Measurements from ENCODE around the gene CD7.
A peak's percentile ranks its signal among the peaks of the same experiment; 100 is the strongest.

Gene CD7

DNA sequence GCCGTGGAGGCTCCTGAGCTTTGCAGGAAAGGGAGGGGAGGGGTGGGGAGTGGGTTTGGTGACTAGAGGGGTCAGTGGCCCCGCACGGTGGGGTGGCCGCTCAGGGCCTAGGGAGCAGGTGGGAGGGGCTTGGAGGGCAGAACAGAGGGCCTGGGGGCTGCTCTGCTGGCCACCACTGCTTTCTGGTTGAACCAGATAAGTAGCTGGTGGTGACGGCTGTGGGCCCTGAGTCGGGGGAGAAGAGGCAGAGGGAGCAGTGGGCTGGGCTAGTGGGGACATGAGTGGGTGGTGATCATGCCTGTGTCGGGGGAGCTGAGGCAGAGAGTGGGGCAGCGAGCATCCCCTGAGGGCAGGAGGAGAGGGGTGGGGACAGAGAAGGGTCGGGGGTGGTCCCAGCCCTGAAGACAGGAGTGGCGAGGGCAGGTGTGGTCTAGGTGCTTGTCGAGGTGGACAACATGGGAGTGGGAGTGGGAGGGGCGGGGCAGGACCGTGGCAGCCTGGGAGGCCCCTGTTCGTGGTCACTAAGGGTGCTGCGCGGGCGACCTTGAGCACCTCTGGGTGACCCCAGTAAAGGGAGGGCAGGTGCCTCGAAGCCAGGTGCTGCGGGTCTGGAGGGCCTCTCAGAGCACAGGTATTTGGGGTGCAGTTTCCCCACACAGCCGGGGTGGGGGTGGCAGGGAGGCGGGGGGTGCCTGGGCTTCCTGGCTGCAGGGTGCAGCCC, 6.3 kb upstream of the CD7 start:
- TF ChIP-seq ZFX (IDR thresholded peaks at IDR 0.05) = no peak
- TF ChIP-seq, protein P1, sequence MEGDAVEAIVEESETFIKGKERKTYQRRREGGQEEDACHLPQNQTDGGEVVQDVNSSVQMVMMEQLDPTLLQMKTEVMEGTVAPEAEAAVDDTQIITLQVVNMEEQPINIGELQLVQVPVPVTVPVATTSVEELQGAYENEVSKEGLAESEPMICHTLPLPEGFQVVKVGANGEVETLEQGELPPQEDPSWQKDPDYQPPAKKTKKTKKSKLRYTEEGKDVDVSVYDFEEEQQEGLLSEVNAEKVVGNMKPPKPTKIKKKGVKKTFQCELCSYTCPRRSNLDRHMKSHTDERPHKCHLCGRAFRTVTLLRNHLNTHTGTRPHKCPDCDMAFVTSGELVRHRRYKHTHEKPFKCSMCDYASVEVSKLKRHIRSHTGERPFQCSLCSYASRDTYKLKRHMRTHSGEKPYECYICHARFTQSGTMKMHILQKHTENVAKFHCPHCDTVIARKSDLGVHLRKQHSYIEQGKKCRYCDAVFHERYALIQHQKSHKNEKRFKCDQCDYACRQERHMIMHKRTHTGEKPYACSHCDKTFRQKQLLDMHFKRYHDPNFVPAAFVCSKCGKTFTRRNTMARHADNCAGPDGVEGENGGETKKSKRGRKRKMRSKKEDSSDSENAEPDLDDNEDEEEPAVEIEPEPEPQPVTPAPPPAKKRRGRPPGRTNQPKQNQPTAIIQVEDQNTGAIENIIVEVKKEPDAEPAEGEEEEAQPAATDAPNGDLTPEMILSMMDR (conservative IDR thresholded peaks at IDR 0.05) = no peak
- no peak overlapping the region for H3K27ac ChIP-seq

DNA sequence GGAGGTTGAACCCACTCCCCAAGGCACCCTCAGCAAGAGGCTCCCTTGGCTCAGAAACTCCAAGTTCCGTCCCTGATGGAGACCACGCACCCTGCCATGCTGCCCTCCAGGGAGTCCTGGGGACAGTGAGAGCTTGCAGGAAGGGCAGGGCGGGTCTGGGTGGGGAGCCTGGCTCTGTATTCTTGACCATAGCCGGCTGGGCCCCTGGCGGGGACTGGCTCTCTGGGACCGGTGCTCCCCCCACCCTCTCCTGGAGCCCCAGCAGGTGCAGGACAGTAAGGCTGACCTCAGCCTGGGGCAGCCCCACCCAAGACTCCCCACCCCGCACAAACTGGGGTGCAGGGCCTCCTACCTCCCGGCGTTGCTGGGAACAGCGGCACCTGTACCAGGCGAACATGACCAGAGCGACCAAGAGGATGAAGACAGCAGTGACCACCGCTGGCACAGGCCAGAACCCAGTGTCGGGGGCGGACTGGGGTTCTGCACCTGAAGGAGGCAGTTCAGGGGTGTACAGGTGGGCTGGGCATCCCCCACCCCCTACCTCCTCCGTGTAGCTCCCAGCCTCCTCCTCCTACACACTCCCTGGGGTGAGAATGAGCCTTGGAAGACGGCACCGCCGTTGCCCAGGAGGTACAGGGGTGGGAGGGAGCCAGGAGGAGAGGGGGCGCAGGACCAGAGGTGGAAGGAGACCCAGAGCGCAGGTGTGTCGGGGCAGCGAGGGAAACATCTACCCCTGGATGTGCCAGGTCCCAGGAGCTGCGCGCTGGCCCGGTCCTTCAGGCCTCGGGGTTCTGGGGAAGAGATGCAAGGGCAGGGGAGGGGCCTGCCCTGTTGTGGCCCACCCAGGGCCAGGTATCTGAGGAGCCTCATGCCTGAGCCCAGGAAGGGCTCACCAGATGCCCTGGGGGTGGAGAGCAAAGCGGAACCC, 5.4 kb upstream of the CD7 start:
- TF ChIP-seq, protein P1 (conservative IDR thresholded peaks at IDR 0.05) = no peak
- TF ChIP-seq ZFX (IDR thresholded peaks at IDR 0.05) = no peak
- no peak overlapping the region for H3K27ac ChIP-seq

DNA sequence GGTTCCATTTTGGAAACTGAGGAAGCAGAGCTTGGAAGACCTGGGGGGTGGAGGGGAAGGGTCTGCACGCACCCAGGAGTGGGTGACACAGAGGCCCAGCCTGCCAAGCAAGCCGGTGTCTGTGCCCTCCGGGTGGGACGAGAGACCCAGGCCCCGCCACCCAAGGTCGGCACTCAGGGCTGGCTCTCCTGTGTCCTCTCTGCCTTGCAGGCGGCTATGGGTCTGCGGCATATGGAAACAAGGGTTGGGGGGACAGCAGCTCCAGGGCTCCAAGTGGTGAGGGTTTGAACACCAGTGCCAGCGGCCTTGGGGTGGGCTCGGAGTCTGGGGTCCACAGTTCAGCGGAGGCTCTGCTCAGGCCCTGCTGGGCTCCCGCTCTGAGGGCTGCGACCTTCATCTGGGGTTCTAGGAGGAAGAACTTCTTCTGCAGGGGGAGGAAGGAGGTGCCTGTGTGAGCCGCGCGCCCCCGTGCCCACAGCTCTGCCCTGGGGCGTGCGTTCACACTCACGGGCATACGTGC, 4.6 kb upstream of the CD7 start:
- TF ChIP-seq ZFX (IDR thresholded peaks at IDR 0.05) = no peak
- TF ChIP-seq, protein P1 (conservative IDR thresholded peaks at IDR 0.05) = no peak
- no peak overlapping the region for H3K27ac ChIP-seq

DNA sequence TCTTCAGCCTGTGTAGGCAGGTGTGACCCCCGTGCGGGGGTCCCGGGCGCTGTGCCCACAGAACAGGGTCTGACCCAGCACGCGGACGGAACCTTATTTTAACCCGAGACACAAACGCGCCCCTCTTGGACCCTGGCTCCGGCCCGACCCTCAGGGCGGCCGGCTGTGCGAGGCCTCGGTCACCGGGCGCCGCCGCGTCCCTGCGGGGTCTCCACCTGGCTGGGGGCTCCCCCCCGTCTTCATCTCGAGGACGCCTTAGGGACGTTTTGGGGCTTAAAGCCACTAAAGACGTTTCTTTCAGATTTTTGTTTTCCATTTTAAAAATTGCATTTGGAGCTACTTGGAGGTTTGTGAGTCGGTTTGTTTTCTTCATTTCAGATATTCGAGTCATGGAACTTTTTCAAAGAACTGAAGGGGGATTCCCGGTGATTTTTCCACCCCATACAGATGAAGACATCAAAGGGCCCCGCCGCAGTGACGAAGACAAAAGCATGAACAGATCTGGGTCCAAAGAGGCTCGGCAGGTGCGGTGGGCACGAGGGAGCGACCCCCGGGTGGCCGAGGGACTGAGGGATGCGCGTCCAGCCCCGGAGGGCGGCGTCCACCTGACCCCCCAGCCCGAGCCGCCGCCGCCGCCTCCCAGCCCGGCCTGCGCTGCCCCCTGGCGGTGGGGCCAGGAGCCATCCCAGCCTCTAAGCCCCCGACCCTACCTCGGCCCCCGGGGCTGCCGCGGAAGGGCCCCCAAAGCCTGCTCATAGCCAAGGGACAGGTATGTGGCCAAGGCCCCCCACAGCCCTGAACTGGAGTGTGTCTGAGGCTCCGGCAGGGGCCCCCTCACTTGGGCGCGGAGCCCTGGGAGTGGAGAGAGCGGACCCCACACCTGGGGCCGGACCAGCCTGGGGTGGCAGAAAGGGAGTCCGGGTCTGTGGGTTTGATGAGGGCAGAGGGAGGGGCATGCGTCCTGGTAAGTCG, 3.8 kb upstream of the CD7 start:
- H3K27ac ChIP-seq = no peak overlapping the region
- TF ChIP-seq, protein P1 (conservative IDR thresholded peaks at IDR 0.05) = peak; percentile 98
- no peak for TF ChIP-seq ZFX (IDR thresholded peaks at IDR 0.05)

DNA sequence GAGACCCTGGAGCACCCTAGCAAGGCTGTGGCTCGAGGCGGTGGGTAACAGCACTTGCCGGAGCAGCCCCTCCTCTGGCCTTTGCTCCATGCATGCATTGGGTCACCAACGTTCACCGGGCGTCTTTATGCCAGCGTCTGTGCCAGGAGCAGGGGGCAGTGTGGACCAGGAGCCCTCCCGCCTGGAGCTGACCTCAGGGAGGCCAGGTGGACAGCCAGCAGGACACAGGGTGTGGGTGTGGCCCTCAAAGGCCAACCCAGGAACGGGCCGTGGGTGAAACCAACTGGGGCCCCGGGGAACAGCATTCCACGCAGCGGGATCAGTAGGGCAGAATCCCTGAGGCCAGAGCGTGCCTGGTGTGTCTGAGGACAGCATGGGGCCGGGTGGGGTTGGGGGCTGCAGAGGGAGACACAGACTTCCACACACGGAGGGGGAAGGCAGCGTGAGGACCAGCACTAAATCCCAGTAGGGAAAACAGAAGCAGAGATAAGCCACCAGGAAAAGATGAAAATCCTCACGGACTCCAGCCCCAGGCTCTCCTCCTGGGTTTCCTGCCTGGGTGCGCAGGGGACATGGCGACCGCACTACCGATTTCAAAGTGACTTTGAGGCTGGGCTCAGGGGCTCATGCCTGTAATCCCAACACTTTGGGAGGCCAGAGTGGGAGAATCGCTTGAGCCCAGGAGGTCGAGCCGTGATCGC, 2.9 kb upstream of the CD7 start:
- no peak for TF ChIP-seq ZFX (IDR thresholded peaks at IDR 0.05)
- TF ChIP-seq, protein P1 (conservative IDR thresholded peaks at IDR 0.05) = no peak
- H3K27ac ChIP-seq = no peak overlapping the region

DNA sequence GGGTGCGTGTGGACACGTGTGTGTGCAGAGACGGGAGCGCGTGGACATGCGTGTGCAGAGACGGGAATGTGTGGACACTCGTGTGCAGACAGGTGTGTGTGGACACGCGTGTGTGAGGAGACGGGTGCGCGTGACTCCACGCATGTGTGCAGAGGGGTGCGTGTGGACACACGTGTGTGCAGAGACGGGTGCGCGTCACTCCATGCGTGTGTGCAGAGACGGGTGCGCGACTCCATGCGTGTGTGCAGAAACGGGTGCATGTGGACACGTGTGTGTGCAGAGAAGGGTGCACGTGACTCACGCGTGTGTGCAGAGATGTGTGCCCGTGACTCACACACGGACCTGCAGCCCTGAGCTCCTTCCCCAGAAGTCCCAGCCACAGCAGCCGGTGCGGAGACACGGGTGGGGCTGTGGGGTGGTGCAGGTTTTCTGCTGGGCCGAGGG, 2.2 kb upstream of the CD7 start:
- TF ChIP-seq, protein P1 (conservative IDR thresholded peaks at IDR 0.05) = no peak
- no peak for TF ChIP-seq ZFX (IDR thresholded peaks at IDR 0.05)

More for the DNA sequence above, 2.2 kb upstream of the CD7 start:
- no peak overlapping the region for H3K27ac ChIP-seq

All from C4-2B (cell line).